Measurements from ENCODE around the gene MGAT1. TPM values are rescaled to one million over a fixed set of nuclear protein-coding genes. Genes with fewer than 3 reads are reported as not detected.

Gene MGAT1
- total RNA-seq, 1 donor from 2014 or later, result 152 TPM

- peak; percentile 82 to 83 for DNase-seq (ENCODE audit: extremely low spot score in 2 of 2)
- H3K4me1 ChIP-seq, result peaks cover 89% of the 10 kb centered on the region
- H3K27ac ChIP-seq, result peak overlapping the region; percentile 99
- intact Hi-C loops (cut with DNase I), result loop anchor here (10.0 kb wide), 1 partner anchor 395 kb away; no protein-coding TSS in a partner anchor
- no peaks in the 10 kb centered on the region for H3K36me3 ChIP-seq
- no peaks in the 10 kb centered on the region for H3K9me3 ChIP-seq
- H3K4me3 ChIP-seq, result peak overlapping the region in 1 of 2 donors; percentile 15
- no peaks in the 10 kb centered on the region for H3K27me3 ChIP-seq
- no peak for TF ChIP-seq POLR2AphosphoS5 (IDR thresholded peaks at IDR 0.05; ENCODE audit: insufficient read depth in 1 of 2, low read depth in 1 of 2)
Observed at GRCh38 chr5:180799902-180800801, 2.5 kb downstream of the MGAT1 start.

- DNase-seq (ENCODE audit: extremely low spot score in 2 of 2), result peak in 1 of 2 donors; percentile 7
- intact Hi-C loops (cut with DNase I), result no loop called here
Observed at GRCh38 chr5:180799194-180799593, 3.4 kb downstream of the MGAT1 start.

GRCh38 chr5:180798193-180798592 is 4.4 kb downstream of the MGAT1 start:
- intact Hi-C loops (cut with DNase I), result no loop called here
- Histone ChIP-seq H3K4me1 (peaks cover 70% of the 10 kb centered on the region), H3K9me3 (no peaks in the 10 kb centered on the region), H3K36me3 (peaks cover 0 to 7% of the 10 kb centered on the region in 2 donors), H3K27me3 (no peaks in the 10 kb centered on the region), H3K4me3 (no peak overlapping the region), H3K27ac (no peak overlapping the region)
- DNase-seq (ENCODE audit: extremely low spot score in 2 of 2), result peak in 1 of 2 donors; percentile 84
- no peak for TF ChIP-seq POLR2AphosphoS5 (IDR thresholded peaks at IDR 0.05; ENCODE audit: insufficient read depth in 1 of 2, low read depth in 1 of 2)

More at GRCh38 chr5:180799194-180799593, 3.4 kb downstream of the MGAT1 start:
- peak overlapping the region; percentile 99 for H3K27ac ChIP-seq
- no peaks in the 10 kb centered on the region for H3K9me3 ChIP-seq
- no peaks in the 10 kb centered on the region for H3K27me3 ChIP-seq
- H3K36me3 ChIP-seq, result peaks cover 0 to 4% of the 10 kb centered on the region in 2 donors
- TF ChIP-seq CTCF (IDR thresholded peaks at IDR 0.05), result no peak
- H3K4me3 ChIP-seq, result no peak overlapping the region
- peaks cover 80% of the 10 kb centered on the region for H3K4me1 ChIP-seq

GRCh38 chr5:180797256-180798192 is 5.1 kb downstream of the MGAT1 start:
- Histone ChIP-seq H3K9me3 (no peaks in the 10 kb centered on the region), H3K4me1 (peaks cover 67% of the 10 kb centered on the region), H3K27me3 (no peaks in the 10 kb centered on the region), H3K4me3 (no peak overlapping the region), H3K27ac (no peak overlapping the region), H3K36me3 (peaks cover 0 to 14% of the 10 kb centered on the region in 2 donors)
- DNase-seq (ENCODE audit: extremely low spot score in 2 of 2), result peak in 1 of 2 donors; percentile 70
- TF ChIP-seq CTCF (IDR thresholded peaks at IDR 0.05), result no peak
- no peak for TF ChIP-seq POLR2A (IDR thresholded peaks at IDR 0.05)
- no peak for TF ChIP-seq POLR2AphosphoS5 (IDR thresholded peaks at IDR 0.05; ENCODE audit: insufficient read depth in 1 of 2, low read depth in 1 of 2)
- intact Hi-C loops (cut with DNase I), result no loop called here

GRCh38 chr5:180795771-180796313 is 6.8 kb downstream of the MGAT1 start:
- H3K4me1 ChIP-seq, result peaks cover 60% of the 10 kb centered on the region

More at GRCh38 chr5:180795771-180796313, 6.8 kb downstream of the MGAT1 start:
- Histone ChIP-seq H3K27ac (no peak overlapping the region), H3K9me3 (no peaks in the 10 kb centered on the region), H3K36me3 (peaks cover 0 to 31% of the 10 kb centered on the region in 2 donors), H3K4me3 (no peak overlapping the region), H3K27me3 (no peaks in the 10 kb centered on the region)
- intact Hi-C loops (cut with DNase I), result no loop called here
- peak in 1 of 2 donors; percentile 49 for DNase-seq (ENCODE audit: extremely low spot score in 2 of 2)
- TF ChIP-seq CTCF (IDR thresholded peaks at IDR 0.05) (no peak), POLR2A (IDR thresholded peaks at IDR 0.05) (no peak)
